ENCODE data around the gene CDC123.

The CDC123 gene

DNA sequence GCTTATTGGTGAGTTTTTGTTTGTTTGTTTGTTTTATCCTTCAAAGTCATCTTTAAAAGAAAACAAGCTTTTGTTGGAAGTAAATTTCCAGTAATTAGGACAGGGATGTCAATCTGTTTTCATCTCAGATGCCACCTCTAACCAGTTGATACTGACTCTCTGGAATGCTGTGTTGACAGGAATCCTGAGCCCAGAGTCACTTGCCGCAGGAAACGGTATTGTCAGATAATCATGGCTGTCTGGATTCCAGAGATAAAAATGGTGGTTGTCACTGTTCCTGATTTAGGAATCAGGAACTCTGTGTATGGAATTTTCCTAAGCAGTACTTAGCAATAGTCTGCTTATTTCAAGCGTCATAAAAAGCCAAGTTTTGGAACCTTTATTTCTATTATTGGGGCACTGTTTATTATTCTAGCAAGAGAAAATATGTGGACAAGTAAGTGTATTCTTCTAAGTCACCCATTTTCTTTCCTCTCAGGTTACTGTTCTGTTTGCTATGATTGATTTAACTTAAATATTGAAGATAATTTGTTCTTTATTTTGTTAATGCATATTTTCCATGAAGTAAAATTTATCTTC lies 39.2 kb downstream of the CDC123 start:
- Histone ChIP-seq H3K4me1 (ENCODE audit: insufficient read depth, insufficient read length) (no peaks in the 10 kb centered on the region), H3K27me3 (ENCODE audit: insufficient read depth, insufficient read length) (no peaks in the 10 kb centered on the region), H3K36me3 (ENCODE audit: insufficient read depth, insufficient read length, low read length) (peaks cover 69% of the 10 kb centered on the region), H3K9ac (ENCODE audit: insufficient read length, low read depth) (no peak overlapping the region), H3K4me3 (ENCODE audit: insufficient read length, low read depth) (no peak overlapping the region), H3K9me3 (ENCODE audit: insufficient read depth, low read length) (no peaks in the 10 kb centered on the region)
- no peak for TF ChIP-seq YY1 (IDR thresholded peaks at IDR 0.05; ENCODE audit: insufficient read depth, insufficient read length)
- no peak for TF ChIP-seq ZNF274 (IDR thresholded peaks at IDR 0.05; ENCODE audit: low read depth, low read length)
- no peak for TF ChIP-seq SUZ12 (IDR thresholded peaks at IDR 0.05; ENCODE audit: extremely low read depth, insufficient read depth, insufficient read length)
- DNase-seq (ENCODE audit: low read depth, low spot score) = no peak

GRCh38 chr10:12235796-12236195 lies 39.8 kb downstream of the CDC123 start:
- Histone ChIP-seq H3K9ac (ENCODE audit: insufficient read length, low read depth) (no peak overlapping the region), H3K9me3 (ENCODE audit: insufficient read depth, low read length) (no peaks in the 10 kb centered on the region), H3K4me3 (ENCODE audit: insufficient read length, low read depth) (no peak overlapping the region), H3K36me3 (ENCODE audit: insufficient read depth, insufficient read length, low read length) (peaks cover 73% of the 10 kb centered on the region), H3K4me1 (ENCODE audit: insufficient read depth, insufficient read length) (no peaks in the 10 kb centered on the region), H3K27me3 (ENCODE audit: insufficient read depth, insufficient read length) (no peaks in the 10 kb centered on the region)
- no peak for DNase-seq (ENCODE audit: low read depth, low spot score)
- no peak for TF ChIP-seq SUZ12 (IDR thresholded peaks at IDR 0.05; ENCODE audit: extremely low read depth, insufficient read depth, insufficient read length)
- TF ChIP-seq ZNF274 (IDR thresholded peaks at IDR 0.05; ENCODE audit: low read depth, low read length) = no peak
- no peak for TF ChIP-seq YY1 (IDR thresholded peaks at IDR 0.05; ENCODE audit: insufficient read depth, insufficient read length)

DNA sequence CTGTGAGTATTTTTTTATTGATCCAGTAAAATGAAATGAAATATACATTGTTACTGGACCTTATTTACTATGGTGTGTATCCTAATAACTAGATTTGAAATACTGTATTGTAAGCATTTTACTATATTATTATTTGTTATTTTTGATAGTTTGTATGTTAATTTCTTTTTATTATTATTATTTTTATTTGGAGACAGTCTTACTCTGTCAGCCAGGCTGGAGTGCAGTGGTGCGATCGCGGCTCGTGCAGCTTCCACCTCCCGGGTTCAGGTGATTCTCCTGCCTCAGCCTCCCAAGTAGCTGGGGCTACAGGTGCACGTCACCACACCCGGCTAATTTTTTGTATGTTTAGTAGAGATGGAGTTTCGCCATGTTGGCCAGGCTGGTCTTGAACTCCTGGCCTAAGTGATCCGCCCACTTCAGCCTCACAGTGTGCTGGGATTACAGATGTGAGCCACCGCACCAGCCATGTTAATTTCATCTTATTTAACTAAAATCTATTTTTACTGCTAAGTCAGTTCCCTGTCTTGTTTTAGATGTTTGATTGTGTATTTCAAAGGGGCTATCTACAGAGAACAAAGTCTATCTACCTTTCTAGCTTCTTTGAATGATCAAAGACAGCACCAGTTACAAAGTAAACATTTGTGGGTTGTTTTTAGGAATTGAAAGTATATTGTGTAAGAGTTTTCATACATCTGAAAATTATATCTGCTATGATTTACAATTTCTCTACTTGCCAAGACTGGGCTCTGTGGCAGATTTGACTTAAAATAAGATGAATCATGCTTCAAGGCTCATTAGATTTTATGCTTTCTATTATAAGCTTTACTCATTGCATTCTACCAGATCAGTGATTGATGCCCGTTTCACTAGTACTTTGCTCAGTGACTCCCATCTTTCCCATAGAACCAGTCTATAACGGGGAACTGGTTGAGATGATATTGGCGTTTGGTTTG lies 41.6 kb downstream of the CDC123 start:
- no peak for DNase-seq (ENCODE audit: low read depth, low spot score)
- H3K36me3 ChIP-seq (ENCODE audit: insufficient read depth, insufficient read length, low read length) = peaks cover 73% of the 10 kb centered on the region
- TF ChIP-seq ZNF274 (IDR thresholded peaks at IDR 0.05; ENCODE audit: low read depth, low read length) (no peak), YY1 (IDR thresholded peaks at IDR 0.05; ENCODE audit: insufficient read depth, insufficient read length) (no peak), SUZ12 (IDR thresholded peaks at IDR 0.05; ENCODE audit: extremely low read depth, insufficient read depth, insufficient read length) (no peak)

DNA sequence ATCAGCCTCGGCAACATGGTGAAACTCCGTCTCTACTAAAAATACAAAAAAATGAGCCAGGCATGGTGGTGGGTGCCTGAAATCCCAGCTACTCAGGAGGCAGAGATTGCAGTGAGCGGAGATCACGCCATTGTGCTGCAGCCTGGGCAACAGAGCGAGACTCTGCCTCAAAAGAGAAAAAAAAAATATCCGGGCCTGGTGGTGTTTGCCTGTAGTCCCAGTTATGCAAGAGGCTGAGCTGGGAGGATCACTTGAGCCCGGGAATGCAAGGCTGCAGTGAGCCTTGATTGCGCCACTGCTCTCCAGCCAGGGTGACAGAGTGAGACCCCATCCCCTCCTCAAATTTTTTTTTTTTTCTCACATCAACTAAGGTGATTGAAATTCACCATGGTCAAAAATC lies 42.8 kb downstream of the CDC123 start:
- TF ChIP-seq YY1 (IDR thresholded peaks at IDR 0.05; ENCODE audit: insufficient read depth, insufficient read length) (no peak), SUZ12 (IDR thresholded peaks at IDR 0.05; ENCODE audit: extremely low read depth, insufficient read depth, insufficient read length) (no peak), ZNF274 (IDR thresholded peaks at IDR 0.05; ENCODE audit: low read depth, low read length) (no peak)
- no peaks in the 10 kb centered on the region for H3K9me3 ChIP-seq (ENCODE audit: insufficient read depth, low read length)
- no peak for DNase-seq (ENCODE audit: low read depth, low spot score)
- H3K27me3 ChIP-seq (ENCODE audit: insufficient read depth, insufficient read length) = no peaks in the 10 kb centered on the region
- H3K4me1 ChIP-seq (ENCODE audit: insufficient read depth, insufficient read length) = no peaks in the 10 kb centered on the region
- no peak overlapping the region for H3K9ac ChIP-seq (ENCODE audit: insufficient read length, low read depth)
- peaks cover 72% of the 10 kb centered on the region for H3K36me3 ChIP-seq (ENCODE audit: insufficient read depth, insufficient read length, low read length)
- H3K4me3 ChIP-seq (ENCODE audit: insufficient read length, low read depth) = no peak overlapping the region

More for the DNA sequence above, 41.6 kb downstream of the CDC123 start:
- Histone ChIP-seq H3K9ac (ENCODE audit: insufficient read length, low read depth) (no peak overlapping the region), H3K9me3 (ENCODE audit: insufficient read depth, low read length) (no peaks in the 10 kb centered on the region), H3K27me3 (ENCODE audit: insufficient read depth, insufficient read length) (no peaks in the 10 kb centered on the region), H3K4me1 (ENCODE audit: insufficient read depth, insufficient read length) (no peaks in the 10 kb centered on the region), H3K4me3 (ENCODE audit: insufficient read length, low read depth) (no peak overlapping the region)

DNA sequence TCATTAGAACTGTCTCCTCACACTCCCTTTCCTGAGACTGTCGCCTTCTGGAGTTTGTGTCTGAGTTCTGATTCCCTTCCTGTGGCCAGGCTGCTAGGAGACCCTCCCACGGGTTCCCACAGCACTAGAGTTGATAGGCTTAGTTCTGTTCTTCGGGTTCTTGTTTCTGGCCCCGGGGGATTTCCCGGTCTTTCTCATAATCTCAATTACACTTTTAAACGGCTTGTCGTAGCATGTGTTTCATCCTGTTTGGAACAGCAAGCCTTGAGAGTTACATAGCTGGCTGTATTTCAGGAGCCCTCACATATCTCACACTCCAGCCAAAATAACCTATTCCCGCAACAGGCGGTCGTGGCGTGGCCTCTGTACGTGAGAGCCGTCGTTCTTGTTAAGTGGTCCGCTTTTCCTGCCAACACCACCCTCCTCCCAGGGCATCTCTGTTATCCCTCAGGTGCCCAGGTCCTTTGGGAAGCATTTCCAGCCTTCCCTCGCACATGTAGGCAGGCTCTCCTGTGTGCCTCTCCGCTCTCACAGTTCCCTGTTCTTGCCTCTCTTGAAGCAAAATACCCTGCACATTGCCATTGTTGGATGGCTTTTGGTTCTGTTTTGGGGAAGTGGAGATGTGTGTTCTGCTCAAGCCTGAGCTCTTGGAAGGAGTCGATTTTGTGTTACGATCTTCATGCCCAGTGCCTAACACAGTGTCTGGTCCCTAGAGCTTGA lies 46.0 kb downstream of the CDC123 start:
- Histone ChIP-seq H3K9me3 (ENCODE audit: insufficient read depth, low read length) (no peaks in the 10 kb centered on the region), H3K27me3 (ENCODE audit: insufficient read depth, insufficient read length) (no peaks in the 10 kb centered on the region), H3K9ac (ENCODE audit: insufficient read length, low read depth) (no peak overlapping the region), H3K36me3 (ENCODE audit: insufficient read depth, insufficient read length, low read length) (peaks cover 71% of the 10 kb centered on the region), H3K4me3 (ENCODE audit: insufficient read length, low read depth) (no peak overlapping the region), H3K4me1 (ENCODE audit: insufficient read depth, insufficient read length) (no peaks in the 10 kb centered on the region)
- no peak for DNase-seq (ENCODE audit: low read depth, low spot score)
- TF ChIP-seq YY1 (IDR thresholded peaks at IDR 0.05; ENCODE audit: insufficient read depth, insufficient read length) = no peak
- TF ChIP-seq SUZ12 (IDR thresholded peaks at IDR 0.05; ENCODE audit: extremely low read depth, insufficient read depth, insufficient read length) = no peak
- no peak for TF ChIP-seq ZNF274 (IDR thresholded peaks at IDR 0.05; ENCODE audit: low read depth, low read length)

GRCh38 chr10:12243864-12244620 lies 48.1 kb downstream of the CDC123 start:
- H3K4me3 ChIP-seq (ENCODE audit: insufficient read length, low read depth) = no peak overlapping the region
- no peak for DNase-seq (ENCODE audit: low read depth, low spot score)
- H3K36me3 ChIP-seq (ENCODE audit: insufficient read depth, insufficient read length, low read length) = peaks cover 60% of the 10 kb centered on the region

More at GRCh38 chr10:12243864-12244620, 48.1 kb downstream of the CDC123 start:
- H3K27me3 ChIP-seq (ENCODE audit: insufficient read depth, insufficient read length) = no peaks in the 10 kb centered on the region
- no peaks in the 10 kb centered on the region for H3K4me1 ChIP-seq (ENCODE audit: insufficient read depth, insufficient read length)
- H3K9ac ChIP-seq (ENCODE audit: insufficient read length, low read depth) = no peak overlapping the region
- TF ChIP-seq YY1 (IDR thresholded peaks at IDR 0.05; ENCODE audit: insufficient read depth, insufficient read length) (no peak), ZNF274 (IDR thresholded peaks at IDR 0.05; ENCODE audit: low read depth, low read length) (no peak), SUZ12 (IDR thresholded peaks at IDR 0.05; ENCODE audit: extremely low read depth, insufficient read depth, insufficient read length) (no peak)
- H3K9me3 ChIP-seq (ENCODE audit: insufficient read depth, low read length) = no peaks in the 10 kb centered on the region

Data from NT2/D1 (cell line).